Measurements from ENCODE around the gene DNM3.

Gene DNM3

DNA sequence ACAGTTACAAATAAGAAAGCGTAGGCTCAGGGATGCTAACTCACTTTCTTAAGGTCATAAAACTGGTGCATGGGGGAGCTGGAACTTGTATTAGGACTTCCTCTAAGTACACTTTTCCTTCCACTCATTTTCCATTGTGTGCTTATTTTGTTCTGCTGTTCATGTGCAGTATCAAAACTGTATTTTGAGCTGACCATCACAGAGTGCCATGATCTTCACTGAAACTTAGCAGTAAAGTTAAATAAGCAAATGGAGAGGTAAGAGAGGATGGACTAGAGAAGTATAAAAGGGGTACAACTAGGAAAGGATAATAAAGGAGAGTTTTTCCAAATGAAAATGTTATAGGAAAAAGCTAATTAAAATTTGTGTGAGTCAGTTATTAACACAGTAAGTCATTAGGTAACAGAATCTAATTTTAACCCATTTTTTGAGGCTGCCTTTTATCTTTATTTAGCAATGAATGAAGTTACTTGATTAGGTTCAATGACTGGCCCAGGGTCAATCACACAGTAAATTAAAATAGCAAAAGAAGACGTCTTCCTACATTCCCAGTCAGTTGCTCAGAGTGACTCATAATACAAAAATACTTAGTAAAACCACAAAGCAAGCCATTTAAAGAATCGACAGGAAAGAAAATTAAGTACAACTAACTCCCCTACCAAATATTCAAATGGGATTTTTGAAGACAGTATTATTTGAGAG, 413.4 kb downstream of the DNM3 start:
- DNase-seq, result no peak

DNA sequence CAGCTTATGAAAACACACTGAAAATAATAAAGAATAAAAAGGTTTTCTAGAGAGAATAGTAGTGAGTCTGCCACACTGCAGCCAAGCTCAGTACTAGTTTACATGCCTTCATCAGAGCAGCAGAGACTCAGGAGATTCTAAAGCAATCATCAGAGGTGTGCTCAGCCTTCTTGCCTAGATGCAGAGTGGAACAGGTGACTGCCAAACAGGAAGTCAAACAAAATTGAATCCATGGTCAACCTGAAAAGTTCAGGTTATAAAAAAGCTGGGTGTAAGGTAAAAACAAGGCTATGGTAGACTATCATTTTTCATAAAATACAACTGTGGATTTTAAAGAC, 413.9 kb downstream of the DNM3 start:
- DNase-seq, result no peak

- DNase-seq, result no peak
Measured at GRCh38 chr1:172265905-172266304, 424.6 kb downstream of the DNM3 start.

- no peak for DNase-seq
Measured at GRCh38 chr1:172266528-172267174, 425.4 kb downstream of the DNM3 start.

DNA sequence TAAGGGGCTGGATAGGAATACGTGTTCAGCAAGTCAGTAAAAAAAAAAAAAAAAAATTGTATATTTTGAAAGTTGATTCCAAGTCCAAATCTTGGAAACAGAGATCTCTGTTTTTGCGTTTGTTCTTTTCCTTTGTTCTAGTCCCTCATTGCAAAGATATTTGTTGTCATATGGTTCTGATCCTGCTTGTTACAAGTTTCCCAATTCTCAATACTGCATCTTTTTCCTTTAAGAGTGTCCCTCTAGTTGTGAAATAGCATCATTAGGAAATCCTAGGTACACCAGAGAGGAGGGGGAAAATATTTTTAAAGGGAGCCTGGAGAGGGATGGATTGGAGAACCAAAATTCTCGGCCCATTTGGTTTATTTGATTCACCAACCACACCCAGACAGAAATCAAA, 426.9 kb downstream of the DNM3 start:
- no peak for DNase-seq

- peak; percentile 63 for DNase-seq
Measured at GRCh38 chr1:172269084-172269483, 427.8 kb downstream of the DNM3 start.

DNA sequence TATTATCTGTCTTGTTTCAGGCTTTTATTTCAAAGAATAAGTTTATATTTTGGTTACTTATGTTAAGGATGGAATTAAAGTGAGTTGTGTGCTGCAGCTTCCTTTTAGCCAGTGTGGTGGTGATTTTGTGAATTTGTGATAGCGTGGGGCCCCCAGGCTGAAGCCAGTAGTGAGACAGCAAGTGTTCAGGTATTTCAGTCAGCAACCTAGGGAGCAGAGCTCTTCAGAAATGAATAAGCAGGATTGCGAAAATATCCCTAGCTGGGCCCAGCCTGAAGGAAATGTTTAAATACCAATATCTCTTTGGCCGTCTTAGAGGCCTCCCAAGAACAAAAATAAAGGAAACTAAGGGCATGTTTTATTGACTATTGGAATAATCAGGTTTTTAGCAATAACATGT, 428.3 kb downstream of the DNM3 start:
- DNase-seq, result peak; percentile 59

DNA sequence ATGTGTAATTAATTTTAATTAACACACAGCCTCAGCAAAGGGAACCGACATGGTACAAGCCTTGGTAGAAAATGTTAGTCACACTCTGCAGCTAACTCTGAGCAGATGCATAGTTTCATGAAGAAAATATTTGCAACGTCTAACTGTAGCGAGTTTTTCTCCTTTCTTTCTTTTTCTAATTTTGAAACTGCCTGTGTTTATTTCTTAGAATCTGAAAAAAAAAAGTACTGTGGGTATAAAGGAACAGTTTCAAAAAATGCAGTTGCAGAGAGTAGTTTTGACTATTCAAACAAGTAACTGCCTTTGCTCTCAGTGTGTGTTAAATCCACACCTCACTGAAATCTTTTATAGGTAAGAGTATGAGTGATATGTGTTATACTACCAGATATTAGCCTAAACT, 429.3 kb downstream of the DNM3 start:
- DNase-seq, result no peak

- DNase-seq, result no peak
Measured at GRCh38 chr1:172272087-172272486, 430.8 kb downstream of the DNM3 start.

GRCh38 chr1:172273647-172274396, 432.5 kb downstream of the DNM3 start:
- no peak for DNase-seq

- peak; percentile 29 for DNase-seq
Measured at GRCh38 chr1:172275478-172275877, 434.2 kb downstream of the DNM3 start.

DNA sequence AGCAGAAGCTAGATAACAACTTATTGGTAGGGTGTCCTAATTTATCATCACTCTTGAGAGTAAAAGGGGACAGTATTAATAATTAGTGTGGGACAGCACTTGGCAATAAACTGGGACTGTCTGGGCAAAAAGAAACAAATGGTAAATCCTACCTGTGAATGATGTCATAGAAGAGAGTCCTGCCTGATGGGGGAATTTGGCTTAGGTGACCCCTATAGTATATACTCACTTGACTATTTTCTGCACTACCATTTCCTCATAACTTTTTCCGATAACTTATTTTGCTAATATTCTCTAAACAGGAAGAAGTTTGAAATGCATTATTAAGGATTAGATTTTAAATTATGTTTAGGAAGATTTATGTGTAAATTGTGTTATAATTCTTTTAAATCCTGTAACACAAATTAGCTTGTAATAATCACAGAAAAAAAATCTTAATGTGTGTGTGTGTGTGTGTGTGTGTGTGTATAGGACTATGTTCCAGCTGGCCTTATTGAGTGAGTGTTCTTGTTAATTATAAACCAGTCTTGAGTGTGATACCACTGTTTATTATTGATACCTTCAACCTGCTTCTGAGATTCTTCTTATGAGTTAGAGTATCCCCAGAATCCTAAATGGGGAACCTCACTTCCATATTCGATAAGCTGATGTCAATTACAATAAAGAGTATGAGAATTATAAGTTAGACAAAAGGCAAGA, 435.0 kb downstream of the DNM3 start:
- no peak for DNase-seq

DNA sequence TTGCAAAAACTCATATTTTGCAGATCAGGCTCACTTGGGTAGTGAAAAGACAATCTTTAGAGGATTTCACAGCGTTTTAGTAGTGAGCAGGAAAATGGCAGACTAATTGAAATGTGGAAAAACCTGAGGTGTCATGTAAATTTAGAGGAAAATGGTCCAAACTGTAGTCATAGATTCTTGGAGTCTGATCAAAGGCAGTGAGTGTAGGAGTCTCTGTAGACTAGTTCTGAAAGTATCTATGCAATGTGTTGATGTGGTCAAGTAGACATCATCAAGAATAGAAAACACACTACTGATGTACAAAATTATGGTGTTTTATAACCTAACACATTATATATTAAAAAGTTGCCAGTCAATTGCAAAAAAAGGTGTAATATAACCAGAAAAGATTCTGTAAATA, 436.0 kb downstream of the DNM3 start:
- no peak for DNase-seq

- no peak for DNase-seq
Measured at GRCh38 chr1:172277989-172278388, 436.7 kb downstream of the DNM3 start.

- no peak for DNase-seq
Measured at GRCh38 chr1:172278478-172278877, 437.2 kb downstream of the DNM3 start.

- DNase-seq, result no peak
Measured at GRCh38 chr1:172279939-172280636, 438.8 kb downstream of the DNM3 start.

DNA sequence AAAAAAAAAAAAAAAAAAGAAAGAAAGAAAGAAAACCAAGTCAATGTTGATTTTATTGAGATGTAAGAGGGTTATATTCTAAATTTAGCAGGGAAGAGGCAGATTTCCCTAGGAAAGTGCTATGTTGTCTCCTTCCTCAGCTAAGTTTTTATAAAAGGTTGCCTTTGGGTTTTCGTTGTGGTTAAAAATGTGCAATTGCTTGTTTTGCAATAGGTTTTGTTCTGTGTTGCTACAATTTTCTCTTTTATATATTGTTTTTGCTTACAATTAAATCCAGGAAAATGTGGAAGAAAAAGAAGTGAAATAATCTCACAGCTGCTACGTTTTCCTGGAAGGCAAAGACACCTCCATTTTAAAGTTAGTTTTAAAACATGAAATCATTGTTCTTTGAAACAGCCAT, 442.5 kb downstream of the DNM3 start:
- DNase-seq, result no peak

DNA sequence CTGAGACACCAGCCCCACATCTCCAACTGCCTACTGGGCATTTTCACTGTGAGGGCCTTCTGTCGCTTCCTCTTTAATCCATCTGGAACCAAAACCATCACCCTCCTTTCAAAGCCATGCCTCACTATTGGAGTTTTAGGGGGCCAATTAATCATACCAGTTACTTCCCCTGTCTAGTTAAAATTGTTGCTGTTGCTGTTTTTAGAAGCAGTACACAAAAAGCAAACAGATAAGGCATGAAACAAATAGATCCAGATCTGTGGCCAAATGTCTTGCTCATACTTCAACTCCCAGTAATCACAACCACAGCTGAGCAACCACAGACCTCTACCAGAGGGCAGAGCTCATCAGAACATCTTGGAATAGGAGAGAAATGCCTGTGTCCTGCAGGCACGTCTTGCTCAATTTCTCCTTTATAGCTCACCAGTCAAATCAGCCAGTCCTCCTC, 445.4 kb downstream of the DNM3 start:
- no peak for DNase-seq

- DNase-seq, result no peak
Measured at GRCh38 chr1:172287208-172287607, 445.9 kb downstream of the DNM3 start.

- DNase-seq, result no peak
Measured at GRCh38 chr1:172288581-172288980, 447.3 kb downstream of the DNM3 start.

- DNase-seq, result no peak
Measured at GRCh38 chr1:172289448-172289847, 448.1 kb downstream of the DNM3 start.

DNA sequence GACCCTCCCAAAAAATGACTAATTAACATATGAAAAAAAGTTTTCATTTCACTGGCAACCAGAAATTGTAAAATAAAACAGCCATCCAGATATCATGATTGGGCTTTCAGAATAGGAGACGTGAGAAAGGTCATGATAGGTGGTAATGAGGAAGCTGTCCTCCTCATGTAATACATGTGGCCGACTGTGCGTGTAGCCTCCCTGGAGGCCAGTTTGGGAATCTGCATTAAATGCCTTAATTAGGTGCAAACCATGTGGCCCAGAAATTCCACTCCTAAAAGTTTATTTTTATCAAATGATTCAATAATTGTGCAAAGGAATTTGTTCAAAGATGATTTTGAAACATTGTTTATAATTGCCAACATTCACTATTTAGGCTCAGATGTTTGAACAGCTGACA, 451.5 kb downstream of the DNM3 start:
- DNase-seq, result no peak

DNA sequence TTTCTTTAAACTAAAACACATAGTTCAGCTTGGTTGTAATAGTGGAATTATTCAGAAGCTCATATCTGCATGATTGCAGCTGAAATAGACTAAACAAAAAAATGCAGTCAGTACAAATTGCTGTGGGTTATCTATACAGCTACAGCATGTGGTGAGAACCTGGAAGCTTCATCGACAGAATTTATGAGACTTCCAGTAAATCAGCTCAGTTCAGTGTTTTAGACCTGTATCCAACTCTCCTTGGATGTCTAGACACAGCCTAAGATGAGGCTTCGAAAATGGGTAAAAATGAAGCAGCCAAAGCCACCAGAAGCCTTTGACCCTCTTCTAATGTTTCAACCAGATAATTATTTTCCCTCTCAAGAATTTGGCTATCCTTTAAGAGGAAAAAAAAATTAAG, 452.1 kb downstream of the DNM3 start:
- DNase-seq, result no peak

Data from NCI-H510A treated with DMSO at 0.1 percent for 48 hours (cell line).